HepG2 (cell line): ENCODE measurements around the gene TIMP3. TPM values are rescaled to one million over a fixed set of nuclear protein-coding genes. Genes with fewer than 3 reads are reported as not detected.

Experiments
- CHD2 ChIP-seq: IDR thresholded peaks from 2 replicates; pipeline ENCODE4 v1.6.1; 2011; ENCODE audit warnings: low read depth, low read length, improper control_type of control experiment
- KLF13 ChIP-seq: sonication (generic); formaldehyde crosslinking; IDR thresholded peaks from 2 replicates; pipeline ENCODE4 v1.4.0; 2020; ENCODE audit warnings: mild to moderate bottlenecking, missing genetic modification reagents
- NFE2L1 ChIP-seq: sonication (generic); formaldehyde crosslinking; IDR thresholded peaks from 2 replicates; pipeline ENCODE4 v1.4.0; 2020; ENCODE audit warnings: missing genetic modification reagents, mild to moderate bottlenecking, borderline replicate concordance
- PRDM10 ChIP-seq: sonication (generic); formaldehyde crosslinking; IDR thresholded peaks from 2 replicates; pipeline ENCODE4 v1.4.0; 2020; ENCODE audit warnings: low read depth, missing genetic modification reagents
- ZFP37 ChIP-seq: sonication (generic); formaldehyde crosslinking; IDR thresholded peaks from 2 replicates; pipeline ENCODE4 v1.4.0; 2020; ENCODE audit warnings: missing genetic modification reagents, borderline replicate concordance
- ZFP82 ChIP-seq: sonication (generic); formaldehyde crosslinking; IDR thresholded peaks from 2 replicates; pipeline ENCODE4 v1.5.1; 2020; ENCODE audit warnings: mild to moderate bottlenecking, missing genetic modification reagents, borderline replicate concordance
- ZNF691 ChIP-seq: sonication (generic); formaldehyde crosslinking; IDR thresholded peaks from 2 replicates; pipeline ENCODE4 v1.4.0; 2020; ENCODE audit warnings: missing genetic modification reagents, low read depth, mild to moderate bottlenecking, borderline replicate concordance
- ZNF883 ChIP-seq: sonication (generic); formaldehyde crosslinking; IDR thresholded peaks from 2 replicates; pipeline ENCODE4 v1.5.1; 2020; ENCODE audit warnings: mild to moderate bottlenecking, missing genetic modification reagents; ENCODE audit errors: not compliant biosample characterization
- polyA plus RNA-seq, 8 experiments: library from polyadenylated mRNA; depleted of rRNA in 3 of 8; stranded (reverse) in 7 of 8; unstranded in 1 of 8; fragments of >200 nt; fragmentation: Illumina TruSeq in 4 of 8; extraction: Trizol in 4 of 8; gene quantifications; 2 replicates each; pipeline versions ENCODE4 v1.2.1 to v1.2.3, GENCODE V29; 2011 to 2016; ENCODE audit warnings: low read depth in 4 of 8, missing spikeins in 1 of 8, mixed read lengths in 1 of 8; ENCODE audit not compliant: insufficient read depth in 1 of 8
- total RNA-seq, 5 experiments: library from RNA; depleted of rRNA; stranded (reverse); fragments of >200 nt; fragmentation: Illumina TruSeq; extraction: Trizol; gene quantifications; 2 replicates each; pipeline ENCODE4 v1.2.3, GENCODE V29; 2016; ENCODE audit warnings: low read depth in 1 of 5
- TF ChIP-seq, protein P1 (sequence below): sonication (generic); formaldehyde crosslinking; IDR thresholded peaks from 2 replicates; pipeline ENCODE4 v1.5.0; 2020; ENCODE audit warnings: mild to moderate bottlenecking, missing genetic modification reagents

TIMP3 gene
- total and polyA plus RNA-seq, 2 of the 13 experiments (the other 11 are each of a cell fraction or from before 2014, with no cell fraction given), result 57.3 to 86.6 TPM

- TF ChIP-seq PRDM10 (CRISPR knock-in tag) (no peak), ZNF691 (CRISPR knock-in tag) (no peak), ZFP37 (no peak), ZNF883 (CRISPR knock-in tag) (no peak), KLF13 (no peak), CHD2 (no peak), ZFP82 (CRISPR knock-in tag) (no peak), NFE2L1 (CRISPR knock-in tag) (no peak)
- TF ChIP-seq, protein P1, sequence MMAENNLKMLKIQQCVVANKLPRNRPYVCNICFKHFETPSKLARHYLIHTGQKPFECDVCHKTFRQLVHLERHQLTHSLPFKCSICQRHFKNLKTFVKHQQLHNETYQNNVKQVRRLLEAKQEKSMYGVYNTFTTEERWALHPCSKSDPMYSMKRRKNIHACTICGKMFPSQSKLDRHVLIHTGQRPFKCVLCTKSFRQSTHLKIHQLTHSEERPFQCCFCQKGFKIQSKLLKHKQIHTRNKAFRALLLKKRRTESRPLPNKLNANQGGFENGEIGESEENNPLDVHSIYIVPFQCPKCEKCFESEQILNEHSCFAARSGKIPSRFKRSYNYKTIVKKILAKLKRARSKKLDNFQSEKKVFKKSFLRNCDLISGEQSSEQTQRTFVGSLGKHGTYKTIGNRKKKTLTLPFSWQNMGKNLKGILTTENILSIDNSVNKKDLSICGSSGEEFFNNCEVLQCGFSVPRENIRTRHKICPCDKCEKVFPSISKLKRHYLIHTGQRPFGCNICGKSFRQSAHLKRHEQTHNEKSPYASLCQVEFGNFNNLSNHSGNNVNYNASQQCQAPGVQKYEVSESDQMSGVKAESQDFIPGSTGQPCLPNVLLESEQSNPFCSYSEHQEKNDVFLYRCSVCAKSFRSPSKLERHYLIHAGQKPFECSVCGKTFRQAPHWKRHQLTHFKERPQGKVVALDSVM (CRISPR knock-in tag), result no peak
- TF ChIP-seq, all 625 proteins: peak for 0
Measured at GRCh38 chr22:32837803-32838202, 36.3 kb downstream of the TIMP3 start (continued).
